Nephron progenitor cell (in vitro differentiated cells): ENCODE measurements around the gene RIC1.

Experiments
- DNase-seq: peaks from one replicate; pipeline ENCODE4 v3.0.0; 2021
- H3K27ac Mint-ChIP-seq: 2 replicates; pipeline ENCODE4 v1.8.0; 2021; ENCODE audit warnings: mild to moderate bottlenecking, moderate library complexity, mixed read lengths
- H3K27me3 Mint-ChIP-seq: 2 replicates; pipeline ENCODE4 v1.8.0; 2021; ENCODE audit warnings: mild to moderate bottlenecking, low read depth, mixed read lengths; ENCODE audit not compliant: poor library complexity
- H3K36me3 Mint-ChIP-seq: 2 replicates; pipeline ENCODE4 v1.8.0; 2021; ENCODE audit warnings: low read depth, mixed read lengths
- H3K4me1 Mint-ChIP-seq: 2 replicates; pipeline ENCODE4 v1.8.0; 2021; ENCODE audit warnings: mixed read lengths
- H3K4me3 Mint-ChIP-seq: 2 replicates; pipeline ENCODE4 v1.8.0; 2021; ENCODE audit warnings: mild to moderate bottlenecking, moderate library complexity, mixed read lengths
- H3K9me3 Mint-ChIP-seq: 2 replicates; pipeline ENCODE4 v1.8.0; 2021; ENCODE audit warnings: mild to moderate bottlenecking, moderate library complexity, mixed read lengths
- TF ChIP-seq, protein P1 (sequence below): fragments of 200-600 bp; sonication (generic); IDR thresholded peaks from 2 replicates; pipeline ENCODE4 v1.5.0; 2021; ENCODE audit warnings: antibody characterized with exemption

RIC1 gene

GRCh38 chr9:5631026-5631425 lies 2.1 kb downstream of the RIC1 start:
- H3K4me3 Mint-ChIP-seq: peak overlapping the region; percentile 96

GRCh38 chr9:5632540-5632939 lies 3.6 kb downstream of the RIC1 start:
- Mint-ChIP-seq H3K27me3 (no peaks in the 10 kb centered on the region), H3K4me1 (peaks cover 26% of the 10 kb centered on the region), H3K9me3 (peaks cover 48% of the 10 kb centered on the region), H3K4me3 (no peak overlapping the region), H3K36me3 (peaks cover 54% of the 10 kb centered on the region), H3K27ac (no peak overlapping the region)
- no peak for DNase-seq
- TF ChIP-seq, protein P1, sequence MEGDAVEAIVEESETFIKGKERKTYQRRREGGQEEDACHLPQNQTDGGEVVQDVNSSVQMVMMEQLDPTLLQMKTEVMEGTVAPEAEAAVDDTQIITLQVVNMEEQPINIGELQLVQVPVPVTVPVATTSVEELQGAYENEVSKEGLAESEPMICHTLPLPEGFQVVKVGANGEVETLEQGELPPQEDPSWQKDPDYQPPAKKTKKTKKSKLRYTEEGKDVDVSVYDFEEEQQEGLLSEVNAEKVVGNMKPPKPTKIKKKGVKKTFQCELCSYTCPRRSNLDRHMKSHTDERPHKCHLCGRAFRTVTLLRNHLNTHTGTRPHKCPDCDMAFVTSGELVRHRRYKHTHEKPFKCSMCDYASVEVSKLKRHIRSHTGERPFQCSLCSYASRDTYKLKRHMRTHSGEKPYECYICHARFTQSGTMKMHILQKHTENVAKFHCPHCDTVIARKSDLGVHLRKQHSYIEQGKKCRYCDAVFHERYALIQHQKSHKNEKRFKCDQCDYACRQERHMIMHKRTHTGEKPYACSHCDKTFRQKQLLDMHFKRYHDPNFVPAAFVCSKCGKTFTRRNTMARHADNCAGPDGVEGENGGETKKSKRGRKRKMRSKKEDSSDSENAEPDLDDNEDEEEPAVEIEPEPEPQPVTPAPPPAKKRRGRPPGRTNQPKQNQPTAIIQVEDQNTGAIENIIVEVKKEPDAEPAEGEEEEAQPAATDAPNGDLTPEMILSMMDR: no peak

More at GRCh38 chr9:5631026-5631425, 2.1 kb downstream of the RIC1 start:
- H3K27me3 Mint-ChIP-seq: no peaks in the 10 kb centered on the region
- peaks cover 34% of the 10 kb centered on the region for H3K4me1 Mint-ChIP-seq
- H3K36me3 Mint-ChIP-seq: peaks cover 41% of the 10 kb centered on the region
- DNase-seq: no peak
- no peak overlapping the region for H3K27ac Mint-ChIP-seq
- TF ChIP-seq, protein P1: no peak
- peaks cover 35% of the 10 kb centered on the region for H3K9me3 Mint-ChIP-seq

DNA sequence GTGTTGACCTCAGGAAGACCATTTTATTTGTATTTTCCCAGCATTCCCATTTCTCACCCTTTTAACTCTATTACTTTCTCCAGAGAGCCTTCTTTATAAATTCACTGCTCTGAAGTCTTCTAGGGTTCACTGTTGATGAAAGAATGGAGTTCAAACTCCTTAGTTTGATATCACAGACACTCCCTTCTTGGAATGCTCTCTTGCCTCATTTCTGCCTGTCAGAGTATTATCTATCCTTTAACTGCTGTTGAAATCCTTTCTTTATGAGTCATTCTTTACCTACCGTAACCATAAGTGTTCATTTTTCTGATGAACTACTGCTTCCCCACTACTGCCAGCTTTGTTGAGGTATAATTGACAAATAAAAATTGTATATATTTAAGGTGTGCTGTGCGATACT lies 4.3 kb downstream of the RIC1 start:
- DNase-seq: no peak
- Mint-ChIP-seq H3K4me3 (no peak overlapping the region), H3K27ac (no peak overlapping the region), H3K36me3 (peaks cover 61% of the 10 kb centered on the region), H3K27me3 (no peaks in the 10 kb centered on the region), H3K9me3 (peaks cover 55% of the 10 kb centered on the region), H3K4me1 (peaks cover 19% of the 10 kb centered on the region)
- TF ChIP-seq, protein P1: no peak

DNA sequence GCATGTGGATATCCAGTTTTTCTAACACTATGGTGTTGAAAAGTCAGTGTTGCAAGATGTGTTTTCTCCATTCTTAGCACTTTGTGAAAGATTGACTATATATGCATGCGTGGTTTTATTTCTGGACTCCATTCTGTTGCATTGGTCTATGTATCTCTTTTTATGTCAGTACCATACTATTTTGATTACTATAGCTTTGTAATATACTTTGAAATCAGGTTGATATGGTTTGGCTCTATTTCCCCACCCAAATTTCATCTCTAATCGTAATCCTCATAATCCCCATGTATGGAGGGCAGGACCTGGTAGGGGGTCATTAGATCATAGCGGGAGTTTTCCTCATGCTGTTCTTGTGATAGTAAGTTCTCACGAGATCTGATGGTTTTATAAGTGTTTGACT lies 6.5 kb downstream of the RIC1 start:
- H3K4me3 Mint-ChIP-seq: no peak overlapping the region
- DNase-seq: no peak
- H3K4me1 Mint-ChIP-seq: peaks cover 14% of the 10 kb centered on the region
- peaks cover 3% of the 10 kb centered on the region for H3K27me3 Mint-ChIP-seq
- peaks cover 82% of the 10 kb centered on the region for H3K36me3 Mint-ChIP-seq
- peaks cover 76% of the 10 kb centered on the region for H3K9me3 Mint-ChIP-seq
- TF ChIP-seq, protein P1: no peak
- H3K27ac Mint-ChIP-seq: no peak overlapping the region

GRCh38 chr9:5639816-5640215 lies 10.9 kb downstream of the RIC1 start:
- H3K27ac Mint-ChIP-seq: no peak overlapping the region
- H3K9me3 Mint-ChIP-seq: peaks cover 72% of the 10 kb centered on the region
- TF ChIP-seq, protein P1: no peak
- peaks cover 72% of the 10 kb centered on the region for H3K36me3 Mint-ChIP-seq
- no peaks in the 10 kb centered on the region for H3K4me1 Mint-ChIP-seq
- no peak for DNase-seq
- H3K27me3 Mint-ChIP-seq: peaks cover 3% of the 10 kb centered on the region
- H3K4me3 Mint-ChIP-seq: no peak overlapping the region

DNA sequence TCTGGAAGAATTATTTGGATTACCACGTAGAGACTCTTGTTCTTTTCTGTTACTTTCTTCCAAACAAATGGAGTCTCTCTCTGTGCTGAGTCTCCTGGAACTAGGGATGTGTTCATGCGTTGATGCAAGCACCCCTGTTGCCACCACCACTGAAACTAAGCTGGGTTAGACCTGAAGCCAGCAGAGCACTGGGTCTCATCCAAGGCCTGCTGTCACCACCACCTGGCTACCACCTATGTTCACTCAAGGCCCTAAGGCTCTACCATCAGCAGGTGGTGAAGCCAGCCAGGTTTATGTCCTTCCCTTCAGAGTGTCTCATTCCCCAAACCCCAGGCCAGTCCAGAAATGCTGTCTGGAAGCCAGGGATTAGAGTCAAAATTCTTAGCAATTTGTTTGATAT lies 13.3 kb downstream of the RIC1 start:
- Mint-ChIP-seq H3K4me1 (no peaks in the 10 kb centered on the region), H3K27me3 (peaks cover 3% of the 10 kb centered on the region), H3K27ac (no peak overlapping the region), H3K36me3 (peaks cover 69% of the 10 kb centered on the region), H3K4me3 (no peak overlapping the region), H3K9me3 (peaks cover 58% of the 10 kb centered on the region)
- no peak for DNase-seq
- TF ChIP-seq, protein P1: no peak
